OCI-LY7 (cell line): Measurements from ENCODE around the gene ACACB. TPM values are rescaled to one million over a fixed set of nuclear protein-coding genes. Genes with fewer than 3 reads are reported as not detected.

Experiments used
- BruUV-seq: library from RNA; stranded (reverse); fragments of 400-500 nt; replicated peaks from 2 replicates; lab custom pipeline; 2021; lab: Mats Ljungman, UMichigan
- CTCF ChIA-PET: fragments of 300-600 bp; sonication (Branson Sonifier 250); formaldehyde crosslinking; loops from one replicate; lab custom pipeline; 2022; ENCODE audit warnings: antibody characterized with exemption; ENCODE audit not compliant: unreplicated experiment; lab: Charles Lee
- POLR2A ChIA-PET: fragments of 300-600 bp; sonication (Branson Sonifier 250); formaldehyde crosslinking; loops from one replicate; lab custom pipeline; 2022; ENCODE audit warnings: antibody characterized with exemption; lab: Charles Lee
- DNase-seq: peaks from one replicate; pipeline ENCODE4 v3.0.0-alpha.2; 2015; ENCODE audit warnings: low spot score
- H2AFZ ChIP-seq: fragments of 200-600 bp; sonication (generic), shearing (Covaris generic); 2 replicates; pipeline ENCODE4 v1.6.1; 2014; ENCODE audit warnings: mild to moderate bottlenecking, antibody characterized with exemption, low read length, moderate library complexity
- H3K27ac ChIP-seq: fragments of 200-600 bp; sonication (generic); 2 replicates; pipeline ENCODE4 v1.5.1; 2014; ENCODE audit warnings: mixed run types, low read depth, mild to moderate bottlenecking, moderate library complexity, low read length, inconsistent platforms; ENCODE audit not compliant: poor library complexity, severe bottlenecking
- H3K36me3 ChIP-seq: fragments of 200-600 bp; sonication (generic); 2 replicates; pipeline ENCODE4 v1.6.1; 2014; ENCODE audit warnings: mild to moderate bottlenecking, antibody characterized with exemption, low read length, moderate library complexity, mixed read lengths; ENCODE audit not compliant: insufficient read depth
- H3K4me1 ChIP-seq: fragments of 200-600 bp; sonication (generic); 2 replicates; pipeline ENCODE4 v1.5.1; 2014; ENCODE audit warnings: mild to moderate bottlenecking, low read length; ENCODE audit not compliant: insufficient read depth, poor library complexity, severe bottlenecking
- H3K4me2 ChIP-seq: fragments of 200-600 bp; sonication (generic); 2 replicates; pipeline ENCODE4 v1.6.1; 2014; ENCODE audit warnings: mild to moderate bottlenecking, low read length
- H3K4me3 ChIP-seq: fragments of 200-600 bp; sonication (generic); 2 replicates; pipeline ENCODE4 v1.5.1; 2014; ENCODE audit warnings: mild to moderate bottlenecking, low read depth, low read length; ENCODE audit not compliant: poor library complexity, severe bottlenecking
- H3K79me2 ChIP-seq: fragments of 200-600 bp; sonication (generic); 2 replicates; pipeline ENCODE4 v1.6.1; 2016; ENCODE audit warnings: low read depth, mild to moderate bottlenecking, low read length, moderate library complexity, mixed read lengths; ENCODE audit not compliant: insufficient read depth
- H3K9me2 ChIP-seq: fragments of 200-600 bp; sonication (generic); 2 replicates; pipeline ENCODE4 v1.6.1; 2016; ENCODE audit warnings: mild to moderate bottlenecking, low read length, mixed read lengths; ENCODE audit not compliant: insufficient read depth
- H3K9me3 ChIP-seq: fragments of 200-600 bp; sonication (generic); 2 replicates; pipeline ENCODE4 v1.6.1; 2014; ENCODE audit warnings: mild to moderate bottlenecking, mixed run types, low read length, mixed read lengths
- H4K20me1 ChIP-seq: fragments of 200-600 bp; sonication (generic); 2 replicates; pipeline ENCODE4 v1.6.1; 2014; ENCODE audit warnings: mild to moderate bottlenecking, antibody characterized with exemption, low read length, moderate library complexity, mixed read lengths; ENCODE audit not compliant: insufficient read depth
- CTCF ChIP-seq: fragments of 200-600 bp; sonication (generic); conservative IDR thresholded peaks from 2 replicates; pipeline ENCODE4 v1.5.1; 2014; ENCODE audit warnings: mild to moderate bottlenecking, antibody characterized with exemption, low read length, moderate library complexity, mixed read lengths
- EZH2phosphoT487 ChIP-seq: fragments of 200-600 bp; sonication (generic); IDR thresholded peaks from 2 replicates; pipeline ENCODE4 v1.6.1; 2018; ENCODE audit warnings: low read depth, borderline replicate concordance, mild to moderate bottlenecking, mixed run types, antibody characterized with exemption, low read length, moderate library complexity, mixed read lengths
- intact Hi-C: fragments of 100-400 bp; cut with micrococcal nuclease; formaldehyde crosslinking; loops from one replicate; pipeline ENCODE4 v1.10.0; 2022; ENCODE audit not compliant: unreplicated experiment
- total RNA-seq, 2 experiments: library from RNA; depleted of rRNA in 1 of 2; stranded (reverse); fragments of >200 nt in 1 of 2; shearing (Covaris generic) in 1 of 2; gene quantifications; 2 replicates each; pipeline ENCODE4 v1.2.3, GENCODE V29; 2014 to 2022

The ACACB gene
- total RNA-seq, 2 experiments from 2014 or later = 19.7 to 45.1 TPM

GRCh38 chr12:109239691-109240090, 123.3 kb downstream of the ACACB start:
- H2AFZ ChIP-seq = no peak overlapping the region
- no peak overlapping the region for H3K4me2 ChIP-seq
- H4K20me1 ChIP-seq = no peaks in the 10 kb centered on the region
- H3K27ac ChIP-seq = no peak overlapping the region
- TF ChIP-seq EZH2phosphoT487 (no peak), CTCF (no peak)
- no peak overlapping the region for H3K4me3 ChIP-seq
- no peak for DNase-seq
- ChIA-PET CTCF (no interaction called here), POLR2A (no interaction called here)
- intact Hi-C loops = no loop called here
- no peaks in the 10 kb centered on the region for H3K4me1 ChIP-seq
- H3K9me2 ChIP-seq = no peaks in the 10 kb centered on the region
- peaks cover 38% of the 10 kb centered on the region for H3K36me3 ChIP-seq
- BruUV-seq = no TSS peak
- no peaks in the 10 kb centered on the region for H3K79me2 ChIP-seq
- H3K9me3 ChIP-seq = no peaks in the 10 kb centered on the region

- TF ChIP-seq EZH2phosphoT487 = no peak
- no peak for TF ChIP-seq CTCF
- no peak for DNase-seq
- H3K79me2 ChIP-seq = no peaks in the 10 kb centered on the region
- no peaks in the 10 kb centered on the region for H3K9me2 ChIP-seq
- peaks cover 38% of the 10 kb centered on the region for H3K36me3 ChIP-seq
- H3K4me2 ChIP-seq = no peak overlapping the region
- intact Hi-C loops = no loop called here
- H3K4me1 ChIP-seq = no peaks in the 10 kb centered on the region
- no peaks in the 10 kb centered on the region for H3K9me3 ChIP-seq
- no peak overlapping the region for H3K4me3 ChIP-seq
- H3K27ac ChIP-seq = no peak overlapping the region
- H4K20me1 ChIP-seq = no peaks in the 10 kb centered on the region
- no TSS peak for BruUV-seq
- no peak overlapping the region for H2AFZ ChIP-seq
- POLR2A ChIA-PET = no interaction called here
- CTCF ChIA-PET = no interaction called here
These were observed 124.0 kb downstream of the ACACB start for GRCh38 chr12:109240365-109240764.

GRCh38 chr12:109241936-109242335, 125.5 kb downstream of the ACACB start:
- no peaks in the 10 kb centered on the region for H3K4me1 ChIP-seq
- no peaks in the 10 kb centered on the region for H3K9me3 ChIP-seq
- DNase-seq = no peak
- H3K36me3 ChIP-seq = peaks cover 46% of the 10 kb centered on the region
- H3K9me2 ChIP-seq = no peaks in the 10 kb centered on the region
- H3K4me2 ChIP-seq = no peak overlapping the region
- BruUV-seq = no TSS peak
- CTCF ChIA-PET = no interaction called here
- H4K20me1 ChIP-seq = no peaks in the 10 kb centered on the region
- H3K4me3 ChIP-seq = no peak overlapping the region
- H3K27ac ChIP-seq = no peak overlapping the region
- no peak overlapping the region for H2AFZ ChIP-seq
- TF ChIP-seq EZH2phosphoT487 (no peak), CTCF (no peak)
- intact Hi-C loops = no loop called here
- no peaks in the 10 kb centered on the region for H3K79me2 ChIP-seq
- POLR2A ChIA-PET = no interaction called here
